Measurements from ENCODE around the gene FAM53B. TPM values are rescaled to one million over a fixed set of nuclear protein-coding genes. Genes with fewer than 3 reads are reported as not detected.

Gene FAM53B
- total RNA-seq, 2 experiments from 2014 or later: 56.6 to 58.5 TPM

DNA sequence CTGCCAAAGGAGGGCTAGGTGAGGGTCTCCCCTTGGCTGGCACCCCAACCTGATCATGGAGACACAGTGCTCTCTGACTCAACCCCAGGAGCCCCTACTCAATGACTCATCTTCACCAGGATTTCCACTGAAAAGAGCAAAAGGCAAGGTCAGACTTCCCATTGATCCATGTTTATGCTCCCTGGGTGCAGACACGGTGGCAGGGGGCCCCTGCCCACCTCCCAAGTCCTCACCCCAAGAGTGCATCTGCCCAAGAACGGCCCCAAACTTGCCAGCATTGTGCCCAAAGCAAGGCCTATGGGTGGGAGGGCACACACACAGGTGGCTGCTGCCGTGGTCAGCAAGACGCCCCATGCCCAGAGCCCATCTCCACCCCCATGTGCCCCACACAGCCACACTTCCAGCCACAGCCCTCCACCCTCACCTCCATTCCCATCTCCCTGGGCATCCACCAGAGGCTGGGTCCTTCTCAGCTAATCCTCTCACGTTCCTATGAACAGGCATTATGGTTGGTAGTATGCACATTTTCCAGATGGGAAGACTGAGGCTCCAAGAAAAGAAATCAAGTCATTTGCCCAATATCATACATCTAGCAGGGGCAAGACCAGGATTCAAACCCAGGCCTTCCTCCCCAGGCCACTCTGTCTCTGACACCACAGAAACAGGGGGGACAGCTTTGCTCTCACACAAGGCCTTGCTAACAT is 31.3 kb downstream of the FAM53B start:
- Histone ChIP-seq H3K4me2 (ENCODE audit: low read length) (no peak overlapping the region), H3K36me3 (ENCODE audit: insufficient read depth, low read length) (peaks cover 43% of the 10 kb centered on the region), H3K27ac (ENCODE audit: low read depth, low read length, poor library complexity, severe bottlenecking) (no peak overlapping the region), H3K79me2 (ENCODE audit: insufficient read depth, low read depth, low read length) (peaks cover 95% of the 10 kb centered on the region), H3K4me1 (ENCODE audit: insufficient read depth, low read length, poor library complexity, severe bottlenecking) (peaks cover 40% of the 10 kb centered on the region), H2AFZ (ENCODE audit: low read length) (no peak overlapping the region), H3K4me3 (ENCODE audit: low read depth, low read length, poor library complexity, severe bottlenecking) (no peak overlapping the region), H3K9me3 (ENCODE audit: low read length) (no peaks in the 10 kb centered on the region), H3K9me2 (ENCODE audit: insufficient read depth, low read length) (no peaks in the 10 kb centered on the region), H4K20me1 (ENCODE audit: insufficient read depth, low read length) (peaks cover 15% of the 10 kb centered on the region; the same call in 1 of the 2 replicates)
- no peak for DNase-seq (ENCODE audit: low spot score)
- ChIA-PET CTCF (ENCODE audit: unreplicated experiment) (no interaction called here), POLR2A (interaction anchor here (0.7 to 1.2 kb wide), 2 partner anchors 9 to 28 kb away, joined by 3 to 4 read pairs; no protein-coding TSS in a partner anchor)
- no TSS peak for BruUV-seq (replicated peaks)
- intact Hi-C loops (cut with micrococcal nuclease; ENCODE audit: unreplicated experiment): no loop called here
- TF ChIP-seq EZH2phosphoT487 (IDR thresholded peaks at IDR 0.05; ENCODE audit: borderline replicate concordance, low read depth, low read length): no peak
- TF ChIP-seq, protein P1, sequence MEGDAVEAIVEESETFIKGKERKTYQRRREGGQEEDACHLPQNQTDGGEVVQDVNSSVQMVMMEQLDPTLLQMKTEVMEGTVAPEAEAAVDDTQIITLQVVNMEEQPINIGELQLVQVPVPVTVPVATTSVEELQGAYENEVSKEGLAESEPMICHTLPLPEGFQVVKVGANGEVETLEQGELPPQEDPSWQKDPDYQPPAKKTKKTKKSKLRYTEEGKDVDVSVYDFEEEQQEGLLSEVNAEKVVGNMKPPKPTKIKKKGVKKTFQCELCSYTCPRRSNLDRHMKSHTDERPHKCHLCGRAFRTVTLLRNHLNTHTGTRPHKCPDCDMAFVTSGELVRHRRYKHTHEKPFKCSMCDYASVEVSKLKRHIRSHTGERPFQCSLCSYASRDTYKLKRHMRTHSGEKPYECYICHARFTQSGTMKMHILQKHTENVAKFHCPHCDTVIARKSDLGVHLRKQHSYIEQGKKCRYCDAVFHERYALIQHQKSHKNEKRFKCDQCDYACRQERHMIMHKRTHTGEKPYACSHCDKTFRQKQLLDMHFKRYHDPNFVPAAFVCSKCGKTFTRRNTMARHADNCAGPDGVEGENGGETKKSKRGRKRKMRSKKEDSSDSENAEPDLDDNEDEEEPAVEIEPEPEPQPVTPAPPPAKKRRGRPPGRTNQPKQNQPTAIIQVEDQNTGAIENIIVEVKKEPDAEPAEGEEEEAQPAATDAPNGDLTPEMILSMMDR (conservative IDR thresholded peaks at IDR 0.05; ENCODE audit: low read length): no peak

DNA sequence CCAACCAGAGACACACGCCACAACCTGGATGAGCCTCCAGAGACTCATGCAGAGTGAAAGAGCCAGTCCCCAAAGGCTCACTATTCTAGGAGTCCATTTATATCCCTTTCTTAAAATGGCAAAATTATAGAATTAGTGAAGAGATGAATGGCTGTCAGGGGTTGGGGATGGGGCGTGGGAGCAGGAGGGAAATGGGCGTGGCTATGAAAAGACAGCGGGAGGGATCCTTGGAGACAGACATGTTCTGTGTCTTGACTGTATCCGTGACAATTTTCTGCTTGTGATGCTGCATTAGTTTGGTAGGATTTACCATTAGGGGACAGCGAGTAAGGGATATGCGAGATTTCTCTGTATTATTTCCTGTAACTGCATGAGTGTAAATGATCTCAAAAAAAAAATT is 33.0 kb downstream of the FAM53B start:
- CTCF ChIA-PET (ENCODE audit: unreplicated experiment): no interaction called here
- Histone ChIP-seq H3K9me3 (ENCODE audit: low read length) (no peaks in the 10 kb centered on the region), H2AFZ (ENCODE audit: low read length) (no peak overlapping the region), H3K4me1 (ENCODE audit: insufficient read depth, low read length, poor library complexity, severe bottlenecking) (peaks cover 50% of the 10 kb centered on the region), H3K79me2 (ENCODE audit: insufficient read depth, low read depth, low read length) (peaks cover 92% of the 10 kb centered on the region), H3K4me2 (ENCODE audit: low read length) (no peak overlapping the region), H3K27ac (ENCODE audit: low read depth, low read length, poor library complexity, severe bottlenecking) (no peak overlapping the region), H3K36me3 (ENCODE audit: insufficient read depth, low read length) (peaks cover 39% of the 10 kb centered on the region), H4K20me1 (ENCODE audit: insufficient read depth, low read length) (peaks cover 12% of the 10 kb centered on the region; the same call in 1 of the 2 replicates), H3K9me2 (ENCODE audit: insufficient read depth, low read length) (no peaks in the 10 kb centered on the region), H3K4me3 (ENCODE audit: low read depth, low read length, poor library complexity, severe bottlenecking) (no peak overlapping the region)
- DNase-seq (ENCODE audit: low spot score): no peak
- intact Hi-C loops (cut with micrococcal nuclease; ENCODE audit: unreplicated experiment): no loop called here
- POLR2A ChIA-PET: no interaction called here
- TF ChIP-seq EZH2phosphoT487 (IDR thresholded peaks at IDR 0.05; ENCODE audit: borderline replicate concordance, low read depth, low read length): no peak
- TF ChIP-seq, protein P1 (conservative IDR thresholded peaks at IDR 0.05; ENCODE audit: low read length): no peak
- no TSS peak for BruUV-seq (replicated peaks)

DNA sequence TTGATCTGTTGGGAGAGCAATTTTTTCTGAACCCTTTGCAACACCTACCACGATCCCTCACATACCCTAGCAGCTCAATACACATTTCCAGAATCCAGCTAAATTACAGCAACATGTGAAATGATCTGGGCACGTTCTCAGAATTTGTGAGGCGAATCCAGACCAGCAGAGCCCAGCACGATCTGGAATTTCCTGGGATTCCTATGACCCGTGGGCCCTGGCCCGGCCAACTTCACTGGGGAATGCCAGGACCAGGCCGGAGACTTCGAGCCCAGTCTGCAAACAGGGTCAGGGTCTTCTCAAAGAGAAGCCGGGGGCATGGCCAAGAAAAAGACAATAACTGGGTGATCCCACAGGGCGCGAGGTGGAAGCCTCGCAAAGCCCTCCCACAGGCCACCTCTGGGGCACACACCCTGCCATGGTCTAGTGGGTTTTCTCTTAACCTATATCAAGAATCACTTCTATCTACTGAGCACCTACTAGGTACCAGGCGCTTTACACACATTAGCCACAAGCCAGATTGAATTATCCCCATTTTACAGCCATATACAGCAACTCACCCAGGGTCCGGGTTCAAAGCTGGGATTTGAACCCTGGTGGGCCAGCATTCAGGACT is 33.8 kb downstream of the FAM53B start:
- H3K9me2 ChIP-seq (ENCODE audit: insufficient read depth, low read length): no peaks in the 10 kb centered on the region
- H2AFZ ChIP-seq (ENCODE audit: low read length): no peak overlapping the region
- H3K9me3 ChIP-seq (ENCODE audit: low read length): no peaks in the 10 kb centered on the region
- ChIA-PET CTCF (ENCODE audit: unreplicated experiment) (no interaction called here), POLR2A (no interaction called here)
- no peak overlapping the region for H3K4me2 ChIP-seq (ENCODE audit: low read length)
- H3K79me2 ChIP-seq (ENCODE audit: insufficient read depth, low read depth, low read length): peaks cover 84% of the 10 kb centered on the region
- peaks cover 50% of the 10 kb centered on the region for H3K4me1 ChIP-seq (ENCODE audit: insufficient read depth, low read length, poor library complexity, severe bottlenecking)
- peaks cover 39% of the 10 kb centered on the region for H3K36me3 ChIP-seq (ENCODE audit: insufficient read depth, low read length)
- H3K27ac ChIP-seq (ENCODE audit: low read depth, low read length, poor library complexity, severe bottlenecking): no peak overlapping the region
- TF ChIP-seq, protein P1 (conservative IDR thresholded peaks at IDR 0.05; ENCODE audit: low read length): no peak
- no peak for TF ChIP-seq EZH2phosphoT487 (IDR thresholded peaks at IDR 0.05; ENCODE audit: borderline replicate concordance, low read depth, low read length)
- H3K4me3 ChIP-seq (ENCODE audit: low read depth, low read length, poor library complexity, severe bottlenecking): no peak overlapping the region
- no TSS peak for BruUV-seq (replicated peaks)
- peaks cover 9% of the 10 kb centered on the region; the same call in 1 of the 2 replicates for H4K20me1 ChIP-seq (ENCODE audit: insufficient read depth, low read length)
- intact Hi-C loops (cut with micrococcal nuclease; ENCODE audit: unreplicated experiment): no loop called here
- no peak for DNase-seq (ENCODE audit: low spot score)
